Body of pancreas (tissue), 4 donors: Measurements from ENCODE around the gene WDR46. TPM values are rescaled to one million over a fixed set of nuclear protein-coding genes. Genes with fewer than 3 reads are reported as not detected.

ENCODE experiments used
- ATAC-seq: fragments of 150-250 bp; one replicate; pipeline ENCODE4 v1.9.1; 2016
- DNase-seq, 4 donors: peaks; one replicate each; pipeline ENCODE4 v3.0.0-alpha.2; 2019
- H3K27ac ChIP-seq, 4 donors: fragments of 200-600 bp; sonication (generic); 1 replicate in 3 of 4; 2 replicates in 1 of 4; pipeline versions ENCODE4 v1.5.1 to v1.6.1; 2016 to 2019; ENCODE audit warnings: mild to moderate bottlenecking in 1 of 4, mixed read lengths in 1 of 4, moderate library complexity in 1 of 4
- H3K27me3 ChIP-seq, 2 donors: fragments of 200-600 bp; sonication (generic); one replicate each; pipeline ENCODE4 v1.6.0; 2016; ENCODE audit warnings: mild to moderate bottlenecking in 1 of 2
- H3K36me3 ChIP-seq, 2 donors: fragments of 200-600 bp; sonication (generic); replicated peaks in 1 of 2; 2 replicates each; pipeline ENCODE4 v1.5.1; 2016; ENCODE audit warnings: low read depth in 2 of 2; ENCODE audit not compliant: insufficient read depth in 1 of 2
- H3K4me1 ChIP-seq: fragments of 200-600 bp; sonication (generic); one replicate; pipeline ENCODE4 v1.6.0; 2016
- H3K4me3 ChIP-seq, 2 donors: fragments of 200-600 bp; sonication (generic); 1 replicate in 1 of 2; 2 replicates in 1 of 2; pipeline ENCODE4 v1.5.1; 2016 to 2019
- H3K9me3 ChIP-seq, 3 donors: fragments of 200-600 bp; sonication (generic); 1 replicate in 2 of 3; 2 replicates in 1 of 3; pipeline ENCODE4 v1.5.1; 2016
- CTCF ChIP-seq, 7 experiments: fragments of 450-650 bp in 4 of 7; fragments of 200-600 bp in 3 of 7; sonication (generic) in 3 of 7; IDR thresholded peaks; one replicate each; pipeline ENCODE4 v1.5.1; 2016 to 2019; ENCODE audit warnings: antibody characterized with exemption in 7 of 7
- POLR2A ChIP-seq, 3 donors: fragments of 450-650 bp; IDR thresholded peaks; one replicate each; pipeline ENCODE4 v1.6.1; 2016; ENCODE audit warnings: antibody characterized with exemption in 3 of 3, mild to moderate bottlenecking in 2 of 3
- WGBS, 2 donors: methylation state at CpG; one replicate each; pipeline ENCODE4 v1.1.5; 2017; 5-methylcytosine and 5-hydroxymethylcytosine counted together
- intact Hi-C: fragments of 100-400 bp; cut with DNase I; formaldehyde crosslinking; loops from one replicate; pipeline ENCODE4 v1.15.1; 2023
- total RNA-seq, 2 donors: library from RNA; depleted of rRNA; stranded (reverse); fragments of >200 nt; gene quantifications; one replicate each; pipeline ENCODE4 v1.1.0, GENCODE V29; 2016

WDR46 gene
- total RNA-seq, 2 donors from 2014 or later, result 27.8 to 43.2 TPM

- Histone ChIP-seq H3K4me3 (no peak overlapping the region), H3K4me1 (peaks cover 23% of the 10 kb centered on the region), H3K9me3 (no peaks in the 10 kb centered on the region), H3K27me3 (no peaks in the 10 kb centered on the region), H3K27ac (no peak overlapping the region), H3K36me3 (peaks cover 0 to 4% of the 10 kb centered on the region in 2 donors)
- ATAC-seq, result no peak
- DNase-seq, result no peak
- intact Hi-C loops, result no loop called here
- 80 to 86% methylated on average over 14 to 15 of the region's 15 CpGs for WGBS, 2 donors
- TF ChIP-seq CTCF (IDR thresholded peaks at IDR 0.05) (no peak), POLR2A (IDR thresholded peaks at IDR 0.05) (no peak)
Observed at GRCh38 chr6:33295621-33296369, 6.8 kb upstream of the WDR46 start.

- no peak for ATAC-seq
- DNase-seq, result no peak
- Histone ChIP-seq H3K27ac (no peak overlapping the region), H3K4me3 (no peak overlapping the region), H3K36me3 (peaks cover 0 to 4% of the 10 kb centered on the region in 2 donors), H3K4me1 (peaks cover 23% of the 10 kb centered on the region), H3K27me3 (no peaks in the 10 kb centered on the region), H3K9me3 (no peaks in the 10 kb centered on the region)
- TF ChIP-seq POLR2A (IDR thresholded peaks at IDR 0.05) (no peak), CTCF (IDR thresholded peaks at IDR 0.05) (no peak)
- WGBS, 2 donors, result 52 to 56% methylated on average over 10 of the region's 10 CpGs
- intact Hi-C loops, result no loop called here
Observed at GRCh38 chr6:33294086-33294823, 5.2 kb upstream of the WDR46 start.

- no peak for ATAC-seq
- TF ChIP-seq POLR2A (IDR thresholded peaks at IDR 0.05) (no peak), CTCF (IDR thresholded peaks at IDR 0.05) (no peak)
- intact Hi-C loops, result no loop called here
- DNase-seq, result no peak
- H3K4me1 ChIP-seq, result peaks cover 28% of the 10 kb centered on the region
- H3K27ac ChIP-seq, result no peak overlapping the region
- H3K36me3 ChIP-seq, result peaks cover 0 to 4% of the 10 kb centered on the region in 2 donors
- no peaks in the 10 kb centered on the region for H3K9me3 ChIP-seq
- no peaks in the 10 kb centered on the region for H3K27me3 ChIP-seq
- H3K4me3 ChIP-seq, result no peak overlapping the region
- WGBS, 2 donors, result 85 to 86% methylated on average over 14 to 16 of the region's 16 CpGs
Observed at GRCh38 chr6:33292996-33293682, 4.1 kb upstream of the WDR46 start.

GRCh38 chr6:33290459-33290858, 1.4 kb upstream of the WDR46 start:
- 61 to 71% methylated on average over 7 of the region's 7 CpGs for WGBS, 2 donors
- Histone ChIP-seq H3K4me1 (peaks cover 25% of the 10 kb centered on the region), H3K36me3 (peaks cover 0 to 6% of the 10 kb centered on the region in 2 donors), H3K27ac (no peak overlapping the region), H3K9me3 (no peaks in the 10 kb centered on the region), H3K27me3 (no peaks in the 10 kb centered on the region), H3K4me3 (no peak overlapping the region)
- ATAC-seq, result no peak
- TF ChIP-seq CTCF (IDR thresholded peaks at IDR 0.05), result no peak
- TF ChIP-seq POLR2A (IDR thresholded peaks at IDR 0.05), result no peak
- no peak for DNase-seq
- intact Hi-C loops, result no loop called here
